ENCODE results near the gene BSPRY. TPM values are rescaled to one million over a fixed set of nuclear protein-coding genes. Genes with fewer than 3 reads are reported as not detected.
A peak's percentile ranks its signal among the peaks of the same experiment; 100 is the strongest.
"Not testable (repeated sequence)": the region's sequence is repeated elsewhere in the genome, so short reads cannot be mapped to it uniquely, and the experiment has no call there.

BSPRY gene
- total RNA-seq, 1 donor, result not detected

DNA sequence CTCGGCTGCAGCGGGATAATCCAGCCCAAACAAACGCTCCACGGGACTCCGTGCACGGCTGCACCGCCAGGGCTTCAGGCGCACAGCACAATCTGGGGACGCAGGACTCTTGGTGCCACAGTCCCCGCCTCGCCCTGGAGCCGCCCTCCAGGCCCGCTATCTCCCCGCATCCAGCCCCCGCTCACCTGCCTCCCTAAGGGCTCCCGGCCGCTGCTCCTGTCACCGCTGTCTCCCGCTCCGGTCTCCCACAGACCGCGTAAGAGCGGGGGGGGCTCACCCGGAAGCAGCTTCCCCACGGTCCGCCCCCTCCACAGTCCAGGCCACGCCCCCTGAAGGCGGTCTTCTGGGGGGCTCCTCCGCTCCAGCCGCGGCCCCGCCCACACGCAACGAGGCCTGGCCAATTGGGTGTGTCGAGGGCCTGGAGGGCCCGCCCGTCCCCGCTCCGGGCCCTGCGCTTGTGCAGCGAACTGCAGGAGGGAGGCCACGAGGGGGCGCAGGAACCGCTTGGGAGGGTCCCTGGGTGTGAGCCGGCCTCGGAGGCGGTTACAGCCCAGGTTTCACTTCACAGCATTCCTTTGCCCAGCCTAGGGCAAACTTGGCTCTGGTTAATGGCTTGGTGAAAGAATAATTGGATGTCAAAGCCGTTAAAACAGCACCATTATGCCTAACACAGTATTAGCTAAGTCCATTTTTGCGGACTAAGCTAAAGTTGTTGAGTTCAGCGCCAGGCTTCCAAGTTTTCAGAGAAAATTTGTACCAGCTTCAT, 51.9 kb downstream of the BSPRY start, which contains the start of gene ALAD:
TSS of gene ALAD (minus strand) at position 258 of the 766 bp plus-strand sequence. CDS start 7,725 bp downstream, outside the sequence.
- peak; percentile 96 for DNase-seq (ENCODE audit: low read depth)
- TF ChIP-seq CTCF (IDR thresholded peaks at IDR 0.05; ENCODE audit: insufficient read depth, low read length), result peak; percentile 91
- H3K4me3 ChIP-seq (ENCODE audit: low read depth, low read length), result peak within 1 kb of the TSS; percentile 96

DNA sequence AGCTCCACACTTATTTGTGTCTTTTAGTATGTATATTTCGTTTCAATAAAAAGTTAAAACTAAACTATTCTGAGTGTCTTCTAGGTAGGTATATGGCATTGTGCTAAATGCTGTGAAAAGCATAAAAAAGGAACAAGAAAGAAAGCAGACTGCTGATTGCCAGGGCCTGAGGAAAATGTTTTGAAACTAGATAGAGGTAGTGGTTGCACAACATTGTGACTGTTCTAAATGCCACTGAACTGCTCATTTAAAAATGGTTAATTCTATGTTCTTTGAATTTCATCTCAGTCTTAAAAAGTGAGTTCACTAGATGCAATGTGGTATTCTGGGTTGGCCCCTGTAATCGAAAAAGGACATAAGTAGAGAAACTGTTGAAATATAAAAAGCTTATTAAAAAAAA, 54.3 kb downstream of the BSPRY start:
- no peak overlapping the region for H3K4me3 ChIP-seq (ENCODE audit: low read depth, low read length)
- no peak for TF ChIP-seq CTCF (IDR thresholded peaks at IDR 0.05; ENCODE audit: insufficient read depth, low read length)
- no peak for DNase-seq (ENCODE audit: low read depth)

- not testable (repeated sequence) for H3K4me3 ChIP-seq (ENCODE audit: low read depth, low read length); DNase-seq (ENCODE audit: low read depth)
These were observed 57.0 kb downstream of the BSPRY start for GRCh38 chr9:113406353-113406752.

DNA sequence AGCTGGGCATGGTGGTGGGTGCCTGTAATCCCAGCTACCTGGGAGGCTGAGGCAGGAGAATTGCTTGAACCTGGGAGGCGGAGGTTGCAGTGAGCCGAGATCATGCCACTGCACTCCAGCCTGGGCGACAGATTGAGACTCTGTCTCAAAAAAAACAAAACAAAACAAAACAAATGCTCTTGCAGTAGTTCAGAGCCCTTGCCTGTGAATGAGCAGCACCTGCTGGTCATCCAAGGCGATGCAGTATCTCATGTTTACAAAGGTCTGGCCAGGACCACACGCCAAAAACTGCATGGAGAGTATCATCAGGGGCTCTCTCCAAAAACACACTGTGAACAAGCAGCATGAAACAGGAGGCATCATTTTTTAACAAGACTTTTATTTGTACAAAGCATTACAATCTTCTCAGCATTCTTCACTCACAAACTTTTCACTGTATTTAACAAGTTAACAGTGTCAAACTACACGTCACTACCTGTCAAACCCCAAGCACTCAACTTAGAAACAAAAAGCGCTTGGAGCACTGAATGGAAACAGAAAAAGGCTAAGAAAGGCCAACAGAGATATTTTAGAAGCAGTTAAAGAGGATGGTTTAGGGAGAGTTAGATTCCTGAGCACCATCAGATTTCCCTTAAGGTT, 57.7 kb downstream of the BSPRY start:
- peak; percentile 82 for DNase-seq (ENCODE audit: low read depth)
- peak; percentile 89 for TF ChIP-seq CTCF (IDR thresholded peaks at IDR 0.05; ENCODE audit: insufficient read depth, low read length)
- not testable (repeated sequence) for H3K4me3 ChIP-seq (ENCODE audit: low read depth, low read length)

GRCh38 chr9:113409481-113409880, 60.1 kb downstream of the BSPRY start:
- TF ChIP-seq CTCF (IDR thresholded peaks at IDR 0.05; ENCODE audit: insufficient read depth, low read length), result no peak
- peak overlapping the region; percentile 98 for H3K4me3 ChIP-seq (ENCODE audit: low read depth, low read length)
- no peak for DNase-seq (ENCODE audit: low read depth)

- DNase-seq (ENCODE audit: low read depth), result no peak
- H3K4me3 ChIP-seq (ENCODE audit: low read depth, low read length), result peak overlapping the region; percentile 98
- no peak for TF ChIP-seq CTCF (IDR thresholded peaks at IDR 0.05; ENCODE audit: insufficient read depth, low read length)
These were observed 60.5 kb downstream of the BSPRY start for GRCh38 chr9:113409883-113410206.

DNA sequence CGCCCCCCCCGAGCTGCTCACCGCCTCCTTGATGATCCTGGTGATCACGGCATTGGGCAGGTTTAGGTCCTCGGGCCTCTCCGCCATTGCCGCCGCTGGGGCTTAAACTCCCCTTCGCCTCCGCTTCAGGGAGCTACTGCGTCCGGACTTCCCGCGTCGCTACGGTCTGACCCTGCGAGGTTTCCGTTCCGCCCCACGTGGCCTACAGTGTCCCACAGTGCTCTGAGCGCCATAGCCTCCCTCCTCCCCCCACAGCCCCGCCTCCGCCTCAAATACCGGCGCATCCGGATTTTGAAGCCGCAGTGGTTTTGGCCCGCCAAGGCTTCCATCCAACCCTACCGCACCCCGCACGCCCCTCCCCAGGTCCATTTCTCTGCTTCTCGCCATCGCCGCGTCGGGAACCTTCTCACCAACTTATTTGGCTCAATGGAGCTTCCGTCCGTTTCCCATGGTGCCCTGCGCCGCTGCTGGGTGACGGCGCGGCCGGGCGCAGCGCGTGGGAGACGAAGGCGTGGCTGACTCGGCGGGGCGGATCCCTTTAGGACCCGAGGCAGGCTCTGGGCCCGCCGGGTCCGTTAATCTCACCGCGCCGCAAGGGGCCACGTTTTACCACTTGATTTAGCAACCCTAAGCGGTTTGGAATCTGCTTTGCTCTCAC, 61.0 kb downstream of the BSPRY start, which contains the start of the genes C9orf43 and POLE3:
TSS of gene C9orf43 (plus strand) at position 541 of the 658 bp plus-strand sequence. CDS start 2,747 bp downstream, outside the sequence.
TSS of gene POLE3 (minus strand) at position 469 of the 658 bp plus-strand sequence. CDS start at position 87, 382 bp downstream.
- H3K4me3 ChIP-seq (ENCODE audit: low read depth, low read length), result peak within 1 kb of the TSS; percentile 98
- peak; percentile 93 for DNase-seq (ENCODE audit: low read depth)
- TF ChIP-seq CTCF (IDR thresholded peaks at IDR 0.05; ENCODE audit: insufficient read depth, low read length), result no peak
